ENCODE results near the gene LSG1. TPM values are rescaled to one million over a fixed set of nuclear protein-coding genes. Genes with fewer than 3 reads are reported as not detected.

Gene LSG1
- total and polyA plus RNA-seq, 2 experiments from 2014 or later = 26.9 to 36.5 TPM

GRCh38 chr3:194596906-194597305 lies 75.1 kb downstream of the LSG1 start:
- 83% methylated on average over 5 of the region's 5 CpGs for WGBS, 2 experiments (ENCODE audit: low coverage in 1 of 2, low lambda C conversion rate in 2 of 2, missing lambda C conversion rate in 2 of 2)
- Histone ChIP-seq H2AFZ (no peak overlapping the region), H3K9me2 (ENCODE audit: insufficient read depth) (no peaks in the 10 kb centered on the region), H3K9ac (no peak overlapping the region), H3F3A (ENCODE audit: insufficient read depth) (peaks cover 21% of the 10 kb centered on the region), H3K27ac (no peak overlapping the region), H3K36me3 (ENCODE audit: low read depth) (no peaks in the 10 kb centered on the region), H3K9me3 (ENCODE audit: low read depth) (no peaks in the 10 kb centered on the region), H3K4me3 (no peak overlapping the region), H3K27me3 (replicated peaks; ENCODE audit: insufficient read depth) (no peaks in the 10 kb centered on the region), H4K20me1 (ENCODE audit: insufficient read depth) (no peaks in the 10 kb centered on the region), H3K79me2 (ENCODE audit: insufficient read depth) (no peaks in the 10 kb centered on the region), H3K4me1 (ENCODE audit: insufficient read depth) (peaks cover 28% of the 10 kb centered on the region), H3K4me2 (ENCODE audit: unreplicated experiment) (no peak overlapping the region)
- in situ Hi-C loops (cut with MboI) = no loop called here
- no peak for DNase-seq
- TF ChIP-seq EZH2phosphoT487 (IDR thresholded peaks at IDR 0.05; ENCODE audit: insufficient read depth, low read depth) = no peak
- TF ChIP-seq EZH2 (IDR thresholded peaks at IDR 0.05; ENCODE audit: insufficient read depth, poor library complexity, severe bottlenecking) = no peak

DNA sequence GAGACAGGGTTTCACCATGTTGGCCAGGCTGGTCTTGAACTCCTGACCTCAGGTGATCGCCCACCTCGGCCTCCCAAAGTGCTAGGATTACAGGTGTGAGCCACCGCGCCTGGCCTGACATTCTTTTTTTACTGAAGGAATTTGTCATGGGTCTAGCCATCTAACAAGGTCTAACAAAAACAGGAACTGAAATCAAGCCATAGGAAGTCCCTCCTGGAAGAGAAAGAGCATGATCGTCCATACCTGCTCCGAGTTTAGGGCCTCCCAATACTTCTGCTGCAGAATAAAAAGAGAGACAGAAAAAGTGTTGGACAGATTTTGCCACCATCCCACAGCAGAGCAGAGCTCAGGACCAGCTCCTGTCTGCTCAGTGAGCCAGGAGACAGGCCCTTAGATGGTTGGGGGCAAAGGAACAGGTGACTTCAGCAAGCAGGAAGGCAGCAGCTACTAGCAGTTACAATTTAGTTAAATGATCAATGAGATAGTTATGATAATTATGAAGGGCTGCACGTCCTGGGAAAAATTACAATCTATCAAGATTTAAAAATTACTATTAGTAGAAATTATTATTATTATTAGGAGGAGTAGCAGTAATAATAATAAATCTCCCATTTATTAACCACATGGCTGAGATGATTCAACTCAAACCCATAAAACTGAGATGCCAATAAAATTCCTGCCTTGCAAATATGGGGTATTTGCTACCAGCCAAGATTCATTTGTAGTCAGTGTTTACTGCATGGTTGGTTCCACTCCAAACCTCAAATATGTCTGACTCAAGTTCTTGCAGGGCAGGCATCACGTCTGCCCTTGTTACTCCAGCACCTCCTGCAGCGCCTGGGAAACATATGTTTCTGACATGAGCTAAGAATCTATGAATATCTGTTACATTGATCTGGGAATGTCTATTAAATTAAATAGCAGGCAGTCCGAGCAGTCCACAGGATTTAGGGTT lies 78.9 kb downstream of the LSG1 start:
- peak overlapping the region; percentile 74 for H3K4me2 ChIP-seq (ENCODE audit: unreplicated experiment)

More for the DNA sequence above, 78.9 kb downstream of the LSG1 start:
- H3K27ac ChIP-seq = peak overlapping the region; percentile 87
- peaks cover 20% of the 10 kb centered on the region for H3K4me1 ChIP-seq (ENCODE audit: insufficient read depth)
- peak overlapping the region; percentile 79 for H3K9ac ChIP-seq
- H3K4me3 ChIP-seq = no peak overlapping the region
- H3K9me2 ChIP-seq (ENCODE audit: insufficient read depth) = no peaks in the 10 kb centered on the region
- H3K36me3 ChIP-seq (ENCODE audit: low read depth) = no peaks in the 10 kb centered on the region
- in situ Hi-C loops (cut with MboI) = no loop called here
- no peaks in the 10 kb centered on the region for H3K9me3 ChIP-seq (ENCODE audit: low read depth)
- peak; percentile 99 for DNase-seq
- 41 to 43% methylated on average over 10 of the region's 10 CpGs for WGBS, 2 experiments (ENCODE audit: low coverage in 1 of 2, low lambda C conversion rate in 2 of 2, missing lambda C conversion rate in 2 of 2)
- H2AFZ ChIP-seq = no peak overlapping the region
- H3K27me3 ChIP-seq (replicated peaks; ENCODE audit: insufficient read depth) = no peaks in the 10 kb centered on the region
- H3K79me2 ChIP-seq (ENCODE audit: insufficient read depth) = no peaks in the 10 kb centered on the region
- TF ChIP-seq EZH2phosphoT487 (IDR thresholded peaks at IDR 0.05; ENCODE audit: insufficient read depth, low read depth) (peak; percentile 87), EZH2 (IDR thresholded peaks at IDR 0.05; ENCODE audit: insufficient read depth, poor library complexity, severe bottlenecking) (no peak)
- peaks cover 21% of the 10 kb centered on the region for H3F3A ChIP-seq (ENCODE audit: insufficient read depth)
- no peaks in the 10 kb centered on the region for H4K20me1 ChIP-seq (ENCODE audit: insufficient read depth)

Small RNA genes within 50 kb of the gene (small RNA-seq; reads per million reads assigned to genes)
- not detected for gene AC046143.2 (ENCODE audit: low read depth, low replicate concordance)

Other genes starting within 250 kb of the LSG1 start
- 232 and 241 TPM in 2 replicates for gene ATP13A3, start 185.2 kb downstream of the LSG1 start, total RNA-seq (2014; rRNA removed; shearing (Covaris generic))
- 22.3 and 23.7 TPM in 2 replicates for gene ATP13A3, start 185.2 kb downstream of the LSG1 start, polyA plus RNA-seq (2016; fragmentation: Nextera tagmentation; extraction: Ambion mirVana)
- gene TMEM44, start 38.8 kb downstream of the LSG1 start, total RNA-seq (2014; rRNA removed; shearing (Covaris generic)) = 14.6 and 26.3 TPM in 2 replicates
- 13.1 and 14.3 TPM in 2 replicates for gene TMEM44, start 38.8 kb downstream of the LSG1 start, polyA plus RNA-seq (2016; fragmentation: Nextera tagmentation; extraction: Ambion mirVana)
- 19.0 and 23.0 TPM in 2 replicates for gene FAM43A, start 13.7 kb upstream of the LSG1 start, total RNA-seq (2014; rRNA removed; shearing (Covaris generic))
- gene FAM43A, start 13.7 kb upstream of the LSG1 start, polyA plus RNA-seq (2016; fragmentation: Nextera tagmentation; extraction: Ambion mirVana) = 8.0 and 8.8 TPM in 2 replicates

All from GM23248 (cell line).